Measurements from ENCODE around the gene KREMEN2. TPM values are rescaled to one million over a fixed set of nuclear protein-coding genes. Genes with fewer than 3 reads are reported as not detected.
A peak's percentile ranks its signal among the peaks of the same experiment; 100 is the strongest.

KREMEN2 gene
- polyA plus RNA-seq, 10 donors: 1.7 to 27.6 (median 5.6) TPM

DNA sequence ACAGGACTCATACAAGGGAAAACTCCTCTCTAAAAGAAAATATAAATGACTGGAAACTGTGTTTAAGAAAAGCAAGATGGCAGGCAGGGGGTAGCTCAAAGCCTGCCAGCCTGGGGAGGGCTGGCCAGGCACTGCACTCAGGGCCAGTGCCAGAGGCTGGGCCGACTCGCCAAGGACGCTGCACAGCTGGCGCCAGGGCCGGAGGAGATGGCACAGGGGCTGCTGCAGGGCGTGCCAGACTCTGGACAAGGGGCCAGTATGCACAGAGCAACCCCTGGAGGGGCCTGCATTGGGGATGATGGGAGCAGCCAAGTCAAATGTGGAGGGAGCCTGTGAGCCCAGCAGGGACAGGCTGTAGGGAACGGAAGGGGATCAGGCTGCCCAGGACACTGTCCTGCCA is 12.1 kb downstream of the KREMEN2 start:
- DNase-seq: no peak

DNA sequence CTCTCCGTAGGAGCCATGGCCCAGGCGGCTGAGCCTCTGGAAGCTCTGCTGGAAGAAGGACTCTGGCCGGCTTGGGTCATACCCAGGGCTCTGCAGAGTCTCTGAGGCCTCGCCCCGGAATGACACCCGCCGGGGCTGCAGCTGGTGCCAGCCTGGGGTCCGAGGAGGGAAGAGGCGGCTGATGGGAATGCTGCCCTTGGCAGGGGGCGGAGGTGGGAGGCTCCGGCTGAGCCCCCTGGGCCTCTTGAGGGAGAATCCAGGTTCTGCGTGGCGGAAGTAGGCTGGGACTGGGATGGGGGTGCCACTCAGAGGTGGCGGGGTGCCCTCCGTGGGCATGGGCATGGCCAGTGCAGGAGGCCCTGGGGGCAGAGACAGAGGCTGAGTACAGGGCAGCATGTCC is 12.6 kb downstream of the KREMEN2 start:
- no peak for DNase-seq

DNA sequence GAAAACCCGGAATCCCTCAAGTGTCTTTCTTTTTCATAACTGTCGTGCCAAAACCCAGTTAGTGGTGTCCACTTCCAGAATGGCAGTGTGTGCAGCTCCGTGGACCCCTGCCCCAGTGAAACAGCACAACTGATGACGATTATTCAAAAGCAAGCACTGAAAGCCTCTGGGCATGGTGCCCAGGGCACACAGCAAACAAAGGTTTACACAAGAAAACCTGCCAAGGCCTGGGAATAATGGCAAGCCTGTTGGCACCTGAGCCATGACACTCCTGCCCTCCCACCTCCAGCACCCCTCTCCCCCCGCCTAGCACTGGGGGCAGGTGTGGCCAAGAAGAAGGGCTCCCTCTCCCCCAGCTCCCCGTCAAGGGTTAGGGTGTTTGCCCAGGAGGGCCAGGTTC is 13.4 kb downstream of the KREMEN2 start:
- DNase-seq: no peak

DNA sequence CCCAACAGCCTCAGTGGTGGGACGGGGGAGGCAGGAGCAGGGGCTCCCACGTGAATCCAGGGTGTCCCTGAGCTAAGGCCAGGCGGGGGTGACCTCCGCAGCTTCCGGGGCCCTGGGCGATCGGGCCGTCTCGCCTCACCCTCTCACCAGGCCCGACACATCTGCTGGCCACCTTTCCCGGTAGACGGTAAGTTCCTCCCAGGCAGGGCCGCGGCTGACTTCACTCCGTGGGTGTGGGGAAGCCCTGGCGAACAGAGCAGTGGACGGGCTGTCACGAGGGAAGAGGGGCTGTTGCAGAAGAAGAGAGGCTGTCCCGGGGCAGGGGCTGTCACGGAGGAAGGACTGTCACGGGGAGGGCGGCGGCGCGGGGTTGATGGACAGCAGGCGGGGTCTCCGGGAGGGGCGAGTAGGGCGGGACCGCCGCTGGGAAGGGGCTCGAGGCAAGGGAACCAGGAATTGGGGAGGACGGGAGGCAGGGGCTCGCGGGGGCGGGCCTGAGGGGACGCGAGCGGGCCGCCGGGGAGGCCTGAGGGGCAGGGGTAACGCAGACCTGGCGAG is 15.7 kb downstream of the KREMEN2 start:
- DNase-seq: no peak

DNA sequence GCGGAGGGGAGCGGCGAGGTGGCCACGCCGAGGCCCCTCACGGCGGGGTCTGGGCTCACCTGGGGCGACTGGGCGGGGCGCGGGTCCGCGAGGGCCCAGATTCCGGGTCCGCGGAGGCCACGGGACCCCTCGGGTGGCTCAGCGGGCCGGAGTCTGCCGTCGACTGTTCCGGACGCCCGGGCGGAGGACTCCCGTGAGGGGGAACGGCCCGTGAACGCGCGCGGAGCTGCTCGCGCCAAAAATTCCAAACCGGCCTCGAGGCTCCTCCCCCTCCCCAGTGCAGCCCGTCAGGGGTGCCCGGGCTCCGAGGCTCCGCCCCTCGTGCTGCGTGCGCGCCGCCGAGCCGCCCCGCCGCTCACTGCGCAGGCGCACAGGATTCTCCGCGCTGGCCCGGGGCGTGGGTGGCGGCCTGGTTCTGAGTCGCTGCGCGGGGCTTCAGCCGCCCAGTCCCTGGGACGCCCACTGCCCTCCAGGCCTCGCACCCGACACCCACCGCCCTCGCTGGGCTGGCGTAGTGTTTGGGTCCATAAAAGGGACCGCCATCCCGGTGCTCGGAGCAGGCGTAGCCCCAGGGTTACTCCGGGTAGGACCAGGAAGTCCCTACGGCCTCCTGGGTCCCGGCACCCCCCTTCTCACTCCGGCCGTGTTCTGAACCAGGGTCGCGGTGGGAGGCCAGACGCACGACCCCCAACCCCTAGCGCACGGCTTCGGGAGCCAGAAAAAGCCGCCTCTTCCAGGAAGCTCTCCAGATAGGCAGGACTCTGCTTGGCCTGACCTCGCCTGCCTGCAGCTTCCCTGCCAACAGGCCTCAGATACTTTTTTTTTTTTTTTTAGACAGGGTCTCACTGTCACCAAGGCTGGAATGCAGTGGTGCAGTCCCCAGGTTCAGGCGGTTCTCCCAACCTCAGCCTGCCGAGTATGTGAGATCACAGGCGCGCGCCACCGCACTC is 16.4 kb downstream of the KREMEN2 start, which contains the start of gene PKMYT1:
Gene PKMYT1, minus strand, starts transcription at position 220 of the 950 bp plus-strand sequence. CDS start 789 bp downstream, outside the sequence.
- DNase-seq: peak; percentile 90 to 97 (median 95)

DNA sequence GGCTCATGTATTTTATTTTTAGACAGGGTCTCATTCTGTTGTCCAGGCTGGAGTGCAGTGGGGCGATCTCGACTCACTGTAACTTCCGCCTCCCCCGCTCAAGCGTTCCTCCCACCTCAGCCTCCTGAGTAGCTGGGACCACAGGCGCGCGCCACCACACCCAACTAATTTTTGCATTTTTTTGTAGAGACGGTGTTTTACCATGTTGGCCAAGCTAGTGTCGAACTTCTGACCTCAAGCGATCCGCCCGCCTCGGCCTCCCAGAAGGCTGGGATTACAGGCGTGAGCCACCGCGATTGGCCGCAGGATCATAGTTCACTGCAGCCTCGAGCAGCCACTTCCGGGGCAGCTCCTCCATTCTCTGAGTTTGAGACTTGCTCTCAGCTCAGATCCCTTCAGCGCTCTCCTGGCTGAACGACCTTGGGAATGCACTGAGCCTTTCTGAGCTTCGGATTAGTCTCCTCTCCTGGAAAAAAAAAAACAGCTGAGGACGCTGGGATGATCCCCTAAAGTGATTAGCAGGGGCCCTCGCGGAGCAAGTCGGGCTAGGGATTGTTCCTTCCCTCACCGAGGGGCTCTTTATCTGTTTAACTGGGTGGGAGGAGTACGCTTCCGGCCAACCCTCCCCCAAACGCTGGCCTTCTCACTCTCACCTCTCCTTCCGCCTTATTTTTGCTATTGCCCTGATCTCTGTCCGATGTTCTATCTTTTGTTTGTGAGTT is 17.3 kb downstream of the KREMEN2 start:
- no peak for DNase-seq

DNA sequence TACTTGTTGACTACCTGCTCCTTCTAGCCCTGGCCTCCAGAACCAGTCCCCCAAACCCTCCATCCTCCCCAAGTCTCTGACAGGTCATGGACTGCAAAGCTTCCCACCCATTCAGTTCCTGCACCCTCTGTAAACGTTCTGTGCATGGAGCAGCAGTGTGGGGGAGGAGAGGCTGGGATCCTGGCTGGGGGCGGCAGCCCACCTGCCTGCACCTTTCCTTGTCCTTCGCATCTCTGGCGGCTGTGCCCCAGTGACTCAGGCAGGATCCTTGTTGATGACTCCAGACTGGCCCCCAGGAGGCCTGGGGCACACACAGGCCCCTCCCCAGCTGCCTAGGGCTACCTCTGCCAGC is 17.8 kb downstream of the KREMEN2 start:
- DNase-seq: no peak

DNA sequence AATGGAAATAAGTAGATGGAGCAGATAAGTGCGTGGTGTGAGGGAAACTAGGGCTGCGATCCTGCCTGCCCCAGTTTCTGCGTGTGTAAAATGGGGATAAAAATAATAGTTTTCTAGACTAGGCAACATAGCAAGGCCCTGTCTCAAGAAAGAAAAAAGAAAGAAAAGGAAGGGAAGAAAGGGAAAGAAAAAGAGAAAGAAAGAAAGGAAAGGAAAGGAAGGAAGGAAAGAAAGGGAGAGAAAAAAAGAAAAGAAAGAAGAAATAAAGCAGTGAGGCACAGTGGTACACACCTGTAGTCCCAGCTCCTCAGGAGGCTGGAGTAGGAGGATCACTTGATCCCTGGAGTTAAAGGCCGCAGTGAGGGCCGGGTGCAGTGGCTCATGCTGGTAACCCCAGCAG is 18.3 kb downstream of the KREMEN2 start:
- no peak for DNase-seq

DNA sequence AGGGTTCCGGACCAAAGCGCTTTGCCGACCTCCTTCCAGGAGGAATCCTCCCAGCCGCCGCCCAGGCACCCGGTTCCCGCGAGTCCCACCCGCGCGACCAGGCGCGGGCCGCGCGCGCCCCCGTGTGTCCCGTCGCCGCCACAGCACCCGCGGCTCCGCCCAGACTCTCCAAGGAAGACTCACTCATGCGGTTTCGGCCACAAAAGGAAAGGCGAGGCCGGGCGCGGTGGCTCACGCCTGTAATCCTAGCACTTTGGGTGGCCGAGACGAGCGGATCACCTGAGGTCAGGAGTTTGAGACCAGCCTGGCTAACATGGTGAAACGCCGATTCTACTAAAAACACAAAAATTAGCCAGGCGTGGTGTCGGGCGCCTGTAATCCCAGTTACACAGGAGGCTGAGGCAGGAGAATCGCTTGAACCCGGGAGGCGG is 19.6 kb downstream of the KREMEN2 start:
- DNase-seq: peak; percentile 71 to 89 (median 79)

DNA sequence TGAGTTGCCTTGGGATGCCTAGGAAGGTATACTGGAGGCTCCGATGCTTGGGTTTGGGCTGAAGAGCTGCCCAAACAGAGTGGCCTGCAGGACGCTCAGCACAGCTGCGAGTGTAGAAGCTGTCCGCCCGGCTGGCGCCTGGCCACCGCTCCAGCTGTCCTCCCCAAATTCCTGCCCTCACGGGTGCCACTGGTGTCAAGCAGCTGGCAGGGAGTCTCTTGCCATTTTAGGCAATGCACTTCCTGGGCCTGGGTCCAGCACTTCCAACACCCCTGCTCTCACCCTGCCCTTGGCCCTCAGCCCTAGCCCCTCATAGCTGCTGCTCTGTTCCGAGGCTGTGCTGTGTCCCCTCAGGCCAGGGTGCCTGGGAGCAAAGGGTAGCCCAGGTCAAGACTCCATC is 21.4 kb downstream of the KREMEN2 start:
- DNase-seq: peak; percentile 76 to 84 (median 79)

DNA sequence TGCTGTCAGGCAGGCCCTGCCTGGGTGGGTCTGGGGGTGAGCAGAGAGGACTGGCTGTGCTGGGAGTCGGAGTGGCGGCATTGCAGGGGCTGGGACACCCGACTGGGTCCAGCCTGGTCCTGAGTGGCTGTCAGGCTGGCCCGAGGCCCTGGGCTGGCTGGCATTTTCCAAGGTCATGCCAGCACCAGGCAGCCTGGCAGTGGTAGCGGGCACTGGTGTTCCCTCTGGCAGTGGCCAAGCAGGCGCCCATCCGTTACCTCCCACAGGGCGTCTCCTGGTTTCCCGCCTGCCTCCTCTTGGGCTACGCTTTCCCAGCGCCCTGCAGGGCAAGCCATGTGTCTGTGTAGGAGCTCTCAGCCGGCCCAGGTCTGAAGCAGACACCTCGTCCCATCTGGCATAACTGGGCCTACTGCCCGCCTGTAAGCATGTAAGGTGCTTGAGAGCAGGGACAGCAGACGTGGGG is 21.8 kb downstream of the KREMEN2 start:
- no peak for DNase-seq

DNA sequence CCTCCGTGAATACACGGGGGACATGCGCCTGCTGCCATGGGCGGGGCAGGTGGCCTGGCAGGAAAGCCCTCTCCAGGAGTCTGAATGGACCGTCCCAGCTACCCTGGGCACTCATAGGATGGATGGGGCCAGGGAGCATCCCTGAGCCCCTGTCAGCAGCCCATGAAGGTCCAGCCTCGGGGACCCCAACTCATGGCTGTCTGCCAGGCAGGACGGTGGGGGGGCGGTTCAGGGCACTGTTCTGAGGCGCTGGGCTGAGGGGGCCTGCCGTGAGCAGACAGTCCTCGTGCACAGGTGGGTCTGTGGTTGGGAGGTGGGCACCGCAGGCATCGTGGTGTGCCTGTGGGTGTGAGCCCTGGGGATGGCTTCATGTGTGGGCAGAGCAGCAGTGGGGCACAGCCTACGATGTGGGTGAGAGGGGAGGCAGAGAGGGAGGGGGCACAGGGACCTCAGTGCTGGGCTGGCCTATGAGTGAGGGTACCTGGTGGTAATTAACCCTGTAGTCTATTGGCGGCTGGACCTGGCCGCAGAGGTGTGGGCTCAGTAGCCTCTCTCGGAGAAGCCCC is 22.6 kb downstream of the KREMEN2 start:
- DNase-seq: no peak

DNA sequence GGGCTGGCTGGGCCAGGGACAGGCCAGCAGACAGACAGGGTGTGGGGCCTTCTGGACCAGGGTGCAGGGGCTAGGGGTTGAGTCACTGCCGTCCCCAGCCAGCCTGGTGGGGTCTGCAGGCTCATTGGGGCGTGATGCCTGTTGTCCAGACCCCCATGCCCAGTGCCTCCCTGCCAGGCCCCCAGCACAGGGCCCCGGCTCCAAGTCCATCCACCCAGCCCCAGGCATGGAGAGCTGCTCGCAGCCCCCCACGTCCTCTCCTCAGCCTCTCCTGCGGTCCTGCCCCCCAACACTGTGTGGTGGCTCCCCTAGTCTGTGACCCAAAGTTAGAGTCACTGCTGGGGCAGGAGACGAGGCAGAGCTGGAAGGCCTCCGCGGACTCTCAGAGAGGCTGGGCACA is 23.2 kb downstream of the KREMEN2 start:
- DNase-seq: no peak

DNA sequence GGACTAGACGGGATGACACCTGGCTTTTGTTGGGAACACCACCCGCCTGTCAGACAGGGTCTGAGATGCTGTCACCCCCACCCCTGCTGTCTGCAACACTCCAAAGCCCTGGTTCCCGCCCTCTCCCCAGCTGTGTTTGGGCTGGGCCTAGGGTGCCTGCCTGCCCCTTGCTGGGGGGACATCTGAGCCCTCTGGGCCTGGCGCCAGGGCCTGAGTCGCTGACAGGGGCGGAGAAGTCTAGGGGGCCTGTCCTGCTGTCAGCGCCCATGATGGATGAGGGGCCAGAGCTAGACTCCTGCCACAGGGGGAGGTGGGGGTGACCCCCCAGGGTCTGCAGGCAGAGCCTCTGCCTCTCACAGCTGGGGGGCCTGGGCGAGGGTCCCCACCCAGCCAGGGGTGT is 23.8 kb downstream of the KREMEN2 start:
- peak; percentile 57 to 80 (median 61) for DNase-seq

DNA sequence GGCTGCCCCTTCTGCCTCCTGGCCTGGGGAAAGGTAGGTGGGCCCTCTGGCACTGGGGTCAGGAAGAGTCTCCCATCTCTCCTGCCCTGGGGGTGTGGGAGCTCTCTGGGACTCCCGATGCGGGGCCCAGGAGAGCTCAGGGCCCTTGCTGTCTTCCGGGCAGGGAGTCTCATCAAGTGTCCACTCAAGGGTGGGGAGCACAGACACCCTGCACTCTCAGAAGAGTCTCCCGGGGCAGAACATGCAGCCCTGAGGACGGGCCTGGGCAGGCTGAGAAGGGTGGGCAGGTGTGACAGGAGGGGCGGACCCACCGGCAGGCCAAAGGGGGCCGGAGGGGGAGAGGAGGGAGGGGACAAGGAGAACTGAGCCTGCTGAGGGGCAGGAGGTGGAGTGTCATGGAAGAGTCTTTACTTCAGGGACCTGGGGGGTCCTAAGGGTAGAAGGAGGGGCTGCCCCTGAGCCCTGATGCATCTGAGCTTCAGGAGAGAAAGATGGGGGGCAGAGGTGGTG is 24.6 kb downstream of the KREMEN2 start:
- no peak for DNase-seq

DNA sequence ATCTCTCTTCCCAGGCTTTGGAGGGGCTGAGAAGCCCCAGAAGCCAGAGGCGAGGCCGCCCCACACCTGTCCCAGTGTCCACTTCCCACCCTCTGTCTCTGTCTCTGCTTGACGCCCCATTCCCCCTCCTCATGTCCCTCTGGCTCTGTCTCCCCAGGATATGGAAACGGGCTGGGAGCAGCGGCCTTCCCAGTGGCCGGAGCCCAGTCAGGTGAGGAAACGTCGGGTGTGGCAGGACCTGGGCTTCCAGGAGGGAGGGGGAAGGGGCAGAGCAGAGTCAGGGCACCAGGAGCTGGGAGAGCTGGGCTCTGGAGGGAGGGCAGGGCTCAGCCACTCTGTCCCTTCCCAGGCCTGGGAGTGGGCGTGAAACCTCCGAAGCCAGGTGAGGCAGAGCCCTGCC is 26.8 kb downstream of the KREMEN2 start:
- DNase-seq: no peak

DNA sequence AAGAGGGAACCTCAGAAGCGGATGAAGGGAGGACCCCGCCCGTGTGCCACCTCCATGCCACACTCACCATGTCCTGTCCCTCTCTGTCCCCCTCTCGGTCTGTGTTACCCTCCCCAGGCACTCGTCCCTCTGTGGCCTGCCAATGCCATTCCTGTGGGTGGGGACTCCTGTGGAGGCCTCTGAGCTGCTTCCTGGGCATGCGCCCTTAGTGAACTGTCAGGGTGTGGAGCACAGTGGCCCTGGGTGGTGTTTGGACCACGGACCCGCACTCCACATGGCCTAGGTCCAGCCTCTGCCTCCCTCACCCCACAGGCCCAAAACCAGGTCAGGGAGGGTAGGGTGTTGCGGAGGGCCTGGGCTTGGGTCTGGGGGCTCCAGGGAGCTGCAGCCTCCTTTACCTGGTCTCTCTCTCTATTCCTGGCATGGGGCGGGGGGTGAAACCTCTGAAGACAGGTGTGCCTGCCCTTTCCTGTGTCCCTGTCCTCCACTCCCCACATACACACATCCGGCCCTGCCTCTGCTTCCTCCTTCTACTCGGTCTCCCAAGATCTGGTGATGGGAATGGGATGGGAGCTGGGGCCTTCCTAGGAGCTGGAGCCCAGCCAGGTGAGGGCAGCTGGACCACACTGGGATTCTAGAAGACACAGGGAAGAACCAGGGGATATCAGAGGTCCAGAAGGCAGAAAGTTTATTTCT is 27.6 kb downstream of the KREMEN2 start:
- DNase-seq: no peak

DNA sequence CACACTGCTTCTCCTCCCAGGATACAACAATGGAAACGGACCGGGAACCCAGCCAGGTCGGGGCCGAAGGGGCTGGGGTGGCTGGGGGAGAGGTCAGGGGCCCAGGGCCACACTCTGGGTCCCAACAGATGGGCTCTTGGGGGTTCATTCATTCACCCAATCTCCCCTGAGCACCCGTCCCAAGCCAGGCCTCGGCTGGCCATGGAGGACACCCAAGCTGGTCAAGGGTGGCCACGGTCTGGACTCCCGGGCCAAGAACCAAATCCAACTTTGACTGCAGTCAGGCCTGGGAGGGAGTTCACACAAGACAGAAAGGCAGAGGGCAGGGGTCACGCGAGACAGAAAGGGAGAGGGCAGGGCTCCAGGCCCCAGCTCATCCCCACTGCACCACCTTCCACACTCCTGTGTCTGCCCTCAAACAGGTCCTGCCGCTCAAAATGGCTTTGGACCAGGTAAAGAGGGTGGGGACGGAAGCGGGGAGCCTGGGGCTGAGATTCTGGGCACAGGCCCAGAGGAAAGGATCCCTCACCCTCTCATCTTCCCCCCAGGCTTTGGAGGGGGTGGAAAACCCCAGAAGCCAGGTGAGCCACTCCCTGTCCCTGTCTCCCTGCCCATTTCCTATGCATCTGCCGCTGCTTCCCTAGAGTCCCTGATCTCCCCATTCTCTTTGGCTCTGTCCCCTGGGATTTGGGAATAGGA is 28.5 kb downstream of the KREMEN2 start:
- no peak for DNase-seq

DNA sequence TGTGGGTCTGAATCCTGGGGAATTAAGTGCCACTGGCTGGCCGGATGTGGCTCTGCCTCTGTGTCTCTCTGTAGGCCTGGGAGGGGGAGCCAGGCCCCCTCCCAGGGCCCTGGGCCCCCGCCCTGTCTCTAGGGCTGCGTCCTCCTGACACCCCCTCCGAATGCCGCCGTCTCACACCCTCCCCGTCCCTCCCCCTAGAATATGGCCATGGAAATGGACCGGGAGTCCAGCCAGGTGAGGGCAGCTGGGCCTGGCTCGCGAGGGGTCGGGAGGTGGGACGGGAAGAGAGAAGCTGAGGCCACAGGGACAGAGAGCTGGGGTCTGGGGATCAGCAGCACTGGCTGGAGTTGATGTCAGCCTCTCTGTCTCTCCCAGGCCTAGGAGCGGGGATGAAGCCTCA is 32.2 kb downstream of the KREMEN2 start:
- DNase-seq: no peak

DNA sequence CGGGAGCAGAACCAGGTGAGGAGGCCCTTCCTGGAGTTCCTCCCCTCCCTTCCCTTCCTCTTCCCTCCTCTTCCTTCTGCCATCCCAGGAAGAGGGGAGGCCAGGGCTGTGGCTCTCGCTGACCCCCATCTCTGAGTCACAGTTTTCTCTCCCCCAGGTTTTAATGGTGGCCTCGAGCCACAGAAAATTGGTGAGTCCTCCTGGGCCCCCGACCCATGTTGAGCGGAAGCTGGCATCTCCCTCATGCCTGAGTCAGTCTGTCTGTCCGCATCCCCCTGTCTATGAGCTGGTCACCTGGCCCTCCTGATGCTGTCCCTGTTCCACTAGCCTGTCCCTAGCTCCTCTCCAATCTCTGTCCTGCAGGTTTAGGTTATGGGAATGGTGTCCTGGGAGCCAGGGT is 35.9 kb downstream of the KREMEN2 start:
- no peak for DNase-seq

DNA sequence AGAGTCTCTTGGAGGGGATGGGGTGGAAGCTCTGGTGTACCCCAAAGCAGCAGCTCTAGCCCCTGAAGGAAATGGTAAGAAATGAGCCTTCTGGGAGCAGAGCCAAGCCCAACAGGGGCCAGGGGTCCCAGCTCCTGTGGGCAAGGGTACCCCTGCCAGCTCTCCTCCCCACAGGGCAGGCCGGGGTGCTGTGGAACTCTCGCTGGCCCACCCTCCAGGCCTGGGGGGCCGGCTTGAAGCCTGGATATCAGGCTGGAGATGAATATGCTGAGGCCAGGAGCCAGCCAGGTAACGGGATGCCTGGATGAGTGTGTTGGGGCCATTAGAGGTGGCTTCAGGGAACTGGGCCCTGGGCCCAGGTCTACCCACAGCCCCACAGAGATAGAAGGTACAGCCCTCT is 36.5 kb downstream of the KREMEN2 start:
- no peak for DNase-seq
